ENCODE results near the gene TBC1D1.

The TBC1D1 gene

GRCh38 chr4:38125816-38126215 is 234.9 kb downstream of the TBC1D1 start:
- no peak for DNase-seq (ENCODE audit: low read depth)

GRCh38 chr4:38128478-38129459 is 237.9 kb downstream of the TBC1D1 start:
- peak; percentile 48 for DNase-seq (ENCODE audit: low read depth)

GRCh38 chr4:38129460-38130227 is 238.8 kb downstream of the TBC1D1 start:
- DNase-seq (ENCODE audit: low read depth) = no peak

GRCh38 chr4:38130884-38131283 is 240.0 kb downstream of the TBC1D1 start:
- DNase-seq (ENCODE audit: low read depth) = no peak

- DNase-seq (ENCODE audit: low read depth) = peak; percentile 43
Measured at GRCh38 chr4:38131371-38132091, 240.6 kb downstream of the TBC1D1 start.

- peak; percentile 39 for DNase-seq (ENCODE audit: low read depth)
Measured at GRCh38 chr4:38132107-38132673, 241.3 kb downstream of the TBC1D1 start.

GRCh38 chr4:38132843-38133662 is 242.2 kb downstream of the TBC1D1 start:
- DNase-seq (ENCODE audit: low read depth) = no peak

GRCh38 chr4:38133711-38134480 is 243.0 kb downstream of the TBC1D1 start:
- no peak for DNase-seq (ENCODE audit: low read depth)

- DNase-seq (ENCODE audit: low read depth) = no peak
Measured at GRCh38 chr4:38135201-38135600, 244.3 kb downstream of the TBC1D1 start.

GRCh38 chr4:38136604-38137003 is 245.7 kb downstream of the TBC1D1 start:
- no peak for DNase-seq (ENCODE audit: low read depth)

- DNase-seq (ENCODE audit: low read depth) = no peak
Measured at GRCh38 chr4:38137080-38137479, 246.2 kb downstream of the TBC1D1 start.

GRCh38 chr4:38138363-38138762 is 247.5 kb downstream of the TBC1D1 start:
- no peak for DNase-seq (ENCODE audit: low read depth)

- no peak for DNase-seq (ENCODE audit: low read depth)
Measured at GRCh38 chr4:38139187-38139586, 248.3 kb downstream of the TBC1D1 start.

- DNase-seq (ENCODE audit: low read depth) = no peak
Measured at GRCh38 chr4:38140643-38141203, 249.8 kb downstream of the TBC1D1 start.

GRCh38 chr4:38141808-38142500 is 251.1 kb downstream of the TBC1D1 start:
- DNase-seq (ENCODE audit: low read depth) = no peak

GRCh38 chr4:38144031-38144430 is 253.1 kb downstream of the TBC1D1 start:
- no peak for DNase-seq (ENCODE audit: low read depth)

GRCh38 chr4:38145033-38145678 is 254.3 kb downstream of the TBC1D1 start:
- DNase-seq (ENCODE audit: low read depth) = no peak

- no peak for DNase-seq (ENCODE audit: low read depth)
Measured at GRCh38 chr4:38145741-38146140, 254.9 kb downstream of the TBC1D1 start.

GRCh38 chr4:38146383-38146782 is 255.5 kb downstream of the TBC1D1 start:
- DNase-seq (ENCODE audit: low read depth) = no peak
